SH-SY5Y (cell line): Measurements from ENCODE around the gene CHST11.

Experiments
- GATA2 ChIP-seq: IDR thresholded peaks from 2 replicates; pipeline ENCODE4 v1.6.1; 2011; ENCODE audit warnings: mild to moderate bottlenecking, low read depth, low read length
- GATA3 ChIP-seq: IDR thresholded peaks from 2 replicates; pipeline ENCODE4 v1.6.1; 2011; ENCODE audit warnings: low read depth, mild to moderate bottlenecking, low read length, moderate library complexity

The CHST11 gene

DNA sequence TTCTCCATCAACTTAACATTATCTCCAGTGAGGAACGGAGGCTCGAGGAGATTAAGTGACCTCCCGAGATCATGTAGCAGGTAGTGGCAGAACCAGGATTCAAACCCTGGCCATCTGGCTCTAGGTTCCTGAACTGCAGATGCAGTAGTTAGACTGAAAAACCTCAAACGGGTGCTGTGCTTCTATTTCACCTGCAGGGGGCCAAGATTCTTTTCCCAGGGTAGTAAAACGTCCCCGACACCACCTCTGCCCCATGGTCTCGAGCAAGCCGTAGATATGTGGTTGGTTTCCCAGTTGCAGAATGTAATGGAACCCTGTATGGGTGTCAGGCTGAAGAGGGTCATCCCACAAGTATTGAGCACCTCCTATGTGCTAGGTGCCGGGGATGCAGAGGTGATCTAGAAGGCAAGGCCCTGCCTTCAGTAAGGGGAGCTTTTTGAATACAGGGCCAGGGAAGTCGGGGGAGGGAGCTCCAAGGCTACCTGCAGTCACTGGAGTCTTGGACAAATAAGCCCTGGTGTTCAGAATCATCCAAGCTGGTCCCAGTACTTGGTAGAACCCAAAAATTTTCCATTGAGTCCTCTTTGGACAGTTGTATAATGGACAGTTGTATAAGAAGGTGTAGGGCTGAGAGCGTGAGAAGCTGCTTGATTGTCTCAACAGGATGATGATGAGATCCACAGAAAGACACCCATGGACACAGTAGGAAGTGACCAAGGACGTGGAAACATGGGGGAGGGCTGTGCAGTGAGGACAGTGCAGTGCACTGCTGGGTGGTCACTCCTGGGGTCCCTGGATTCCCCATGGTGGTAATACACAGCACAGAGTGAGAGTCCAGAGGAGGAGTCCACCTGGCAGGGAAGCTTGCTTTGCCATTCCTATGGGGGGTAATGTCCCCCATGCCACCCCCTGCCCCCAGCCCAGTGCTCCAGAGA, 197.2 kb downstream of the CHST11 start:
- no peak for TF ChIP-seq GATA2
- no peak for TF ChIP-seq GATA3

DNA sequence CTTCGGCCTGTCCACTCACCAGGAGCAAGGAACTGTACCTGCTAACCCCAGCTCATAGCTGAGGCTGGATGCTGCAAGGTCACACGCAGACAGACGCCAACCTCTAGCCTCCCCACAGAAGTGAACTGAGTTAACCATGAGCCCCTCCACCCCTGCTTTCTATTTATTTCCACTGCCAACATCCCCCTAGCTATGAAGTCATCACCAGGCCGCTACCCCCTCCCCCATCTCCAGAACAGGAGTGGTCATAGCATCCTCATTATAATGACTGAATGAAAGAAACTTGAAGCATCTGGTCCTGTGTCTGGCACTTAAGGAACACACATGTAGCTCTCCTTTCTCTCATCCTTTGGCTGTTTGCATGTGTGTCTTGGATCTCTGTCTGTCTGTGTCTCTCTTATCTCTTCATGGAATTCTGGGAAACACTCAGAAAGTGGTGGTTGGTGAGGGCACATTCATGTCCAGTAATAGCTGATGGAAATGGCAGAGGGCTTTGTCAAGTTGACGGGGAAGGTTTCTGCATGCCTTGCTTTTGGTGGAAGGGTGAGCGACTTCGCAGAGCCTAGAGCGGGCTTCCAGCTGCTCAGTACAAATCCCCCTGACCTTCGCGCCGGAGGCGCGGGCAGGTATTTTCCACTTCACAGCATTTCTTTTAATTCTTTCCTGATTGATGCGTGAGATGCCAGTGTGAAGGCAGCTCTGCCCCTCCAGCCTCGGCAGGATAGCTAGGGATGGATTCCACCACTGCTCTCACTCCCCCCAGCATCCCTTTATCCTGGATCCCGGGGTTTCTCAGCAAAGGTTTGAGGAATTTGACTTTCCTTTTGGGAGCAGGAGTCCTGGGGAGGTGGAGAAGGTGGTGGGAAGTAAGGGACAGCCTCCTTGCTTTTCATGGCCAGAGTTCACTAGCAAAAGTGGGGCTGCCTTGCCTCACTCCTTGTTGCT, 198.2 kb downstream of the CHST11 start:
- TF ChIP-seq GATA2 (no peak), GATA3 (no peak)

DNA sequence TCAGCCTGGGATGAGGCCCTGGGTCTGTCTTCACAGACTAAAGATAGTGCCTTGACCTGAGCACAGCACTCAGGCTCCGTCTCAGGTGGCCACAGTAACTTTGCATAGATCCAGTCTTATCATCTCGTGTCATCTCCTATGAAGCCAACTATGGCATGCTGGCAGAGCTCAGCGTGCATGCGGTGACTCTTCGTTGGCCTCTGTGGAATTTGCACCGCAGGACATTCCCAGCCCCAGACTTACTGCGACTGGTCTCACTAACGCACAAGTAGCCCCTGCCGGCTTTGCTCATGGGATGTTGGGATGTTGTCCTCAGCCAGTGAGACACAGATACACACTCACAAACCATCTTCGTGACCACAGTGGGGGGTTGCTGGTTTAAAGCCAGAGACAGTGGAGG, 199.6 kb downstream of the CHST11 start:
- TF ChIP-seq GATA2: 0 out of 2 replicates have a peak, but pooled peaks have one; percentile 20
- no peak for TF ChIP-seq GATA3

DNA sequence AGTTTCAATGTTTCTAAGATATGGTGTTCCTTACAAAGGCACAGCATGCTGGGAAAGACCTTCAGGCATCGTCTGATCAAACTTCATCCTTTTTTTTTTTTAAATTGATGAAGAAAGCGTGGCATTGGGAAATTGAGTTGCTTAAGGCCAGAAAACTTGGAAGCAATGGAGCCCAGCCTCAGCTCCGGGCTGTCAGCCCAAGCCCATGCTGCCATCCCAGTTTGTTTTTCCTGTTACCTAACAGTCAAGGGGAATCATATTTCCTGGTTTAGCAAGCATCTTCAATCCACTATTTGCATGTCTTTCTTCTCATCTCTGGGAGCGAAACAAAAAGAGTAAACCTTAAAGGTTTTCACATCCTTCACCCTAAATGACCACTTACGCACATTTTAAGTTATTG, 200.2 kb downstream of the CHST11 start:
- no peak for TF ChIP-seq GATA3
- no peak for TF ChIP-seq GATA2

DNA sequence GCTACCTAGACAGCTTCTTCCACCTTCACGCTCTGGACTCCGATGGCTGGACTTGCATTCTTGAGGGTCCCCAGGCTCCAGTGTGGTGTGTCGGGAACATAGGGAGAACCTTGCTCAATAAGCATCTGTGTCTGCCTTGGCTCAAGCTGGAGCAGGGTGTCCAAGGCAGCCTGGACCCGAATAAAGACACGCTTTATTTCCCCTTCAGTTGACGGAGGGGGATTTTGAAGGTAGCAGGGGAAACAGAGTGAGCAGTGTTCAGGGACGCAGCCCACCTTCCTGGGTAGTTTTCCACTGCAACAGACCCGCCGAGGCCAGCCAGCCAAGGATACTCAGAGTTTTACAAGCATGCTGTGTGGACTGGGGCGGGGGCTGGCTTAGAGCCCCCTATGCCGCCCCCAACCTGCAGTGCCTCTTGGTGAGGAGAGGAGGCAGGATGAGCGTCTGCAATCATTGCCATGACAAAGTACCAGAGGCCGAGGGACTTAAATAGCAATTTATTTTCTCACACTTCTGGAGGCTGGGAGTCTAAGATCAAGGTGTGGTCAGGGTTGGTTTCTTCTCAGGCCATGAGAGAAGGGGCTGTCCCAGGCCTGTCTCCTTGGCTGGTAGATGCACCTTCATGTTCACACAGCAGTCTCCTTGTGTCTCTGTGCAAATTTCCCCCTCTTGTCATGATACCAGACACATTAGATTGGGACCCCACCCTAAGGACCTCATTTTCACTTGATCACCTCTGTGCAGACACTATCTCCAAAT, 201.2 kb downstream of the CHST11 start:
- TF ChIP-seq GATA3 (no peak), GATA2 (no peak)

DNA sequence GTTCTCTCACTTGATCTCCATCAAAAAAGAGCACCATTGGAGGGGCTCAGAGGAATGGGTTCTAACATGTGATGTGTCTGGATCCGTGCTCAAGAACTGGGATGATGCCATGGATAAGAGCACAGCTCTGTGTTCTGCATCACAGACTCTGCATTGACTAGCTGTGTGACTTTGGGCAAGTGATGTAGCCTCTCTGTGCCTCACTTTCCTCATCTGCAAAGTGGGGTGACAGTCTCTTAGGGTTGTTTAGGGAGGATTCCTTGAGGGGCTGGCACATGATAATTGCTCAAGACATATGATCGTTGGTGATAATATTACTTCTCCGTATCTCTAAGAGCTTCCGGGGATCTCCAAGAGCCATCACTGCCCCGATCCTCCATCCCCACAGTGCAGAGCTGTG, 202.3 kb downstream of the CHST11 start:
- TF ChIP-seq GATA2 (no peak), GATA3 (no peak)

DNA sequence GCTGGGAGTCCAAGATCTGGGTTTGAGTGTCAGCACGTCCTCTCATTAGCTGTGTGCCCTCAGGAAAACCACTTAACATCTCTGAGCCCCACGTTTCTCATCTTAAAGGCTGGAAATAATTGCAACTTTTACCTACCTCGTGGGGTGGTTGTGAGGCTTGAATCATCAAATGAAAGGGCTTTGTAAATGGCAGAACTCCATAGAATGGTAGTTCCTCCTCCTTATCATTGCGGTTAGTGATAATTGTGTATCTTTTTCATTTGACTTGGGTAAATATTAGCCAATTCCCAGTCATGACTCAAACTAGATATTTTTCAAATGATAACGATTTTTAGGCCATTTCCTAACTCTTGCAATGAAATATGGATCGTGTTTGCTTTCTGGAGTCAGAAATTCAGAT, 205.5 kb downstream of the CHST11 start:
- TF ChIP-seq GATA2 (no peak), GATA3 (no peak)

DNA sequence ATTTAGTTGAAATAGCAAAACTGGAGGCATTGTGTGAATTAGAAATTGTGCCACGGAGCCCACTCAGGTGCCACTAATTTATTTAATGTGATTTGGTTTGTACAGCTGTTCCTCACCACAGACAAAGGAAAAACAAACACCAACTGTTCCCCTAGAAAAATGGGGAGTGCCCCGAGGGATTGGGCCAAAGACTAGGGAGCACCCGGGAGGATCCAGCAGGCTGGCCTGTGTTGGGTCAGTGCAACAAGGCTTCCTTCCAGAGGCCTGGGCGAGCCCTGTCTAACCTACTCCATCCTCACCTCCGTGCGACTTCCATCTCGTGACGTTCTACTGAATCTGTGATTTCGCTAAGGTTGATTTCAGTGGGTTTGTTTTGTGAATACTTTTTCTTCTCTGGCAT, 206.2 kb downstream of the CHST11 start:
- no peak for TF ChIP-seq GATA2
- TF ChIP-seq GATA3: no peak

DNA sequence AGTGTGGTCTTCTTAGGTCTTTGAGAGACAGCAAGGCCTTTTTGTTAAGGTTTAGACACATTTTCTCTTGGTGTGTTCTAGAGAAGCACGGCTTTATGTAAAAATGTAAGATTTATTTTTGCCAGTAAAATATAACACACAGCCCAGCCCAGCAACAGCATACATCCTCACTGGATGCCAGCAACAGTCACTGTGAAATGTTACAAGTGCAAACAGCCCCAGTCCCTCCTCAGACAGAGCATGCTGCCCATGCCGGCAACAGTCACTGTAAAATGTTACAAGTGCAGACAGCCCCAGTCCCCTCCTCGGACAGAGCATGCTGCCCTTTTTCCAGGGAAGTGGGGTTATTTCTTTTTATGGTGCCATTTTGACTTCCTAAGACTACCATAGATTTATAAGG, 207.6 kb downstream of the CHST11 start:
- TF ChIP-seq GATA2: no peak
- no peak for TF ChIP-seq GATA3

DNA sequence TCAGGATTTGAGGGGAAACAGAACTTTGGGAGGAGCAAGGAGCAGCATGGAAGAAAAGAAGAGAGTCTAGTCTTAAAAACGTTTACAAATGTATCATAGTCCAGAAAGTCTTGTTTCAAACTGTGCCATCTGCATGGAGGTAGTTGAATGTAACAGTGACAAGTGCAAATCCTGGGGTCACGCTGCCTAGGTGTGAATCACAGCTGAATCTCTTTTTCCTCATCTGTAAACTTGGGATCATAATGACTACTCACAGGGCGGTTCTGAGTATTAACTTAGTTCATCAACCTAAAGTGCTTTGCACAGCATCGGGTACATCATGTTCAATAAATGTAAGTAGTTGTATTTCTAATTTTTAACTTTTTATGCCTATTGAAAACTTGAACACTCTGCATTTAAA, 208.5 kb downstream of the CHST11 start:
- no peak for TF ChIP-seq GATA2
- no peak for TF ChIP-seq GATA3

DNA sequence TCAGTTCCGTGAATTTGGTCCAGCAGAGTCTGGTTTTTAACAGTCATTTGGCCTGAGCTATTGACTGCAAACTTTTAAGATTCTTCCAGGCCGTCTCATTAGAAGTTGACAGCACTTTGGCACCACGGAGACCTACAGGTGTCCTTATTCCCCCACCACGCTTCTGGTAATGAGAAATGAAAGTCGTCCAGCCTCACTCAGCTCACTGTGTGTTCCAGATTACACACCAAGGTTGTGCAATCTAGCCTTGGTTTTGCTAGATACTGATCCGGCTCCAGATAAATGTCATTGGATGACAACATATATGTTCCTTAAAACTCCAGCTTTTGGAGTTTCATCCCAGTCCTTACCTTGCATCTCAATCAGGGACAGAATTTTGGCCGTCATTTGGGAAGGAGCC, 210.4 kb downstream of the CHST11 start:
- no peak for TF ChIP-seq GATA3
- no peak for TF ChIP-seq GATA2

DNA sequence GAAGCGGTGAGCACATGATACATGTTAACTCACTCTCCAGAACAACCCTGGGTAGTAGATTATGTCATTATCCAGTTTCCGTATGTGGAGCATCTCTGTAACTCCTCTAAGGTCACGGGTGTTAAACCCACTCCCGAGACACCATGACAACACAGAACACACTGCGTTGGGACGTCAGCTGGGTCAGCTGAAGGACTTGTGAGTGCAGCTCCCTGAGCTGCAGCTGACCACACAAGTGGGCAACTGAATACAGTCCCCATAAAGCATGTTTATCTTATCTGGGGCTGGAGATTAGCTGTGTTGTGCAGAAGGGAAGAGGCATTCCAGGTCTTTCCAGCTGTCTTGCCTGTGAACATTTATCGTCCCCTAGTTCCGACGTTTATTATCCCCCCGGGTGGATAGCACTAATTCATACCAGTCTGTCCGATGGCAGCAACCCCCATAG, 211.5 kb downstream of the CHST11 start:
- TF ChIP-seq GATA2 (peak; percentile 98), GATA3 (peak; percentile 84)

DNA sequence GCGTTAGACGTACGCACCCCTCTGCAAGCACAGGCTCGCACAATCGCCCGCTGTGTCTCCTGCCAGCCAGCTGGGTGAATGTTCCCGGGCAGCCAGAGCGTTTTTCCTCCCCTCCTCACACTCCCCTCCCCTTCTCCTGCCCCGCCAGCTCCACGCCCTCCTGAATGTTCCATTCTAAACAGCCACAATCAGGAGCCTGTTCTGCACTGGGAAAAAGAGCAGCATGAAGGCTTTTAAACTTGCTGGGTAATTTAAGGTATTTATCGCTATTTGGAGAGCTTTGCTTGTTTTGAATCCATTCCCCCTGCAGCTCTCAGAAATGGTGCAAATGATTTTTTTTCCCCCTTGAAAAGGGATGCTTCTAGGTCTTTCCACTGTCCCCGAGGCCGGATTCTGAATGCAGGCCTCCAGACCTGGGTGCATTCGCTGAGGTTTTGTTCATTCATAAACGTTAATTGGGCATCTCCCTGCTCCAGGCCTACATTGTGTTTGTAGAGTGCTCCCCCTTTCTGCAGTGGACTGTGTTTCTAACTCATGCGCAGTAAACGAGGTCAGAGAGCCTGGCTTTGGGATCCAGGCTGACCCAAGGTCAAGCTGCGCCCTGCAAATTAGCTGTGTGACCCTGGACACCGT, 212.5 kb downstream of the CHST11 start:
- no peak for TF ChIP-seq GATA2
- no peak for TF ChIP-seq GATA3
